ENCODE results near the gene MYO18A.
"Not testable (repeated sequence)": the region's sequence is repeated elsewhere in the genome, so short reads cannot be mapped to it uniquely, and the experiment has no call there.

MYO18A gene

DNA sequence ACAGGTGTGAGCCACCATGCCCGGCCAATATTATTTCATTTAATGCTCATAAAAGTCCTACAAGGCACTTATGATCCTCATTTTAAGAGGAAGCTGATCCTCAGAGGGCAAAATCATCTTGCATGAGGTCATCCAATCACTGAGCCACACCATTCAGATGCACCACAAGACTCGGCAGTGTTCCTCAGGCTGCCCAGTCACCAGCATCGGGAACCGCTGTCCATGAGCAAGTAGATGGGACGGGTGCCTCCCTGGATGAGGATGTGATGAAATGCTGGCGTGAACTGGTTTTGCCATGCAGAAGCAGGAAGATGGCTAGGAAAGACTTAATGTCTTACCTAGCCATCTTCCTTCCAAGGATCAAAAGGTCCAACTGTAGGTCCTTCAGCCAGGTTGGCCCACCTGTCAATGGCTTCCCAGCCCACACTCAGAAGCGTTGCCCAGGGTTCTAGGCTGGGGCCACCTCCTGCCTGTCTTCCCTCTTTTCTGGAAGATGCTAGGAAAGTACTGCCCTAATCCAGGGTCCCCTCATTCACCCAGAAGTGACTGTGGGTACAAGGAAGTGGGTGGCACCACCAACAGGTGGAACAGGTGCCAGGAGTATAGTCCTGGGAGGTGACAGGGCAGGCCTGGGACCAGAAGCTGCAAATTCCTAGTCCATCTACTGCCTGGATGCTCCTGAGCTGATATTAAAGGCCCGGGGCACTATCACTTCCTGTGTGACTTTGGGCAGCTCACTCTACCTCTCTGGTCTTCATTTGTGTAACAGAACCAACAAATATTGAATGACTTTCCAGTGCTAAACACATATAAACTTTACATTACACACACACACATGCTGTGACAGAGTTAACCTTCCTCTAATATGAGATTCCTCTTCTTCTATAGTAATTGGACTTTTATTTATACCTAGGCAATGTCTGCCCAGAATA, 34.3 kb upstream of the MYO18A start:
- H3K27me3 ChIP-seq (ENCODE audit: control insufficient read depth, insufficient read depth, low read length, poor library complexity, severe bottlenecking): no peaks in the 10 kb centered on the region
- WGBS, 2 experiments: 94% methylated on average over 8 of the region's 8 CpGs
- no peak overlapping the region for H3K27ac ChIP-seq (ENCODE audit: insufficient read depth, low read depth, low read length, poor library complexity, severe bottlenecking)
- H3K4me1 ChIP-seq (ENCODE audit: control insufficient read depth, insufficient read depth, low read length): peaks cover 7% of the 10 kb centered on the region
- no peaks in the 10 kb centered on the region for H3K36me3 ChIP-seq (ENCODE audit: control insufficient read depth, insufficient read depth, low read length)
- H3K9me3 ChIP-seq (ENCODE audit: control insufficient read depth, low read length): no peaks in the 10 kb centered on the region
- no peak overlapping the region for H3K4me3 ChIP-seq (ENCODE audit: insufficient read depth, low read depth, low read length)

DNA sequence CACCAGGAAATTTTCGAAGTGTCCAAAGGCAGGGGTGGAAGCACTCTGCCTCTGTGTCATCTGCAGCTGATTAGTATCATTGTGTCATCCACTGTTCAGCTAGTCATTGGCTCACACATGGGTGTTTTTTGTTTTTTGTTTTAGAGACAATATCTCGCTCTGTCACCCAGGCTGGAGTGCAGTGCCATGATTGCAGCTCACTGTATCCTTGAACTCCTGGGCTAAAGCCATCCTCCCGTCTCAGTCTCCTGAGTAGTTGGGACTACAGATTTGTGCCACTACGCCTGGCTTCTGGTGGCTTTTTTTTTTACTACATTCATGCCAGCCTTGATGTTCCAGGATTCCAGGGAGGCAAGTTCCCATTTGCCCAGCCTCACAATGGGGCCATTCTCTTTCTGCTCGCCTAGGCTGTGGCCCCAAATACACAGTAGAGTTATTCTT, 32.5 kb upstream of the MYO18A start:
- WGBS, 2 experiments: 91 to 93% methylated on average over 5 of the region's 5 CpGs

DNA sequence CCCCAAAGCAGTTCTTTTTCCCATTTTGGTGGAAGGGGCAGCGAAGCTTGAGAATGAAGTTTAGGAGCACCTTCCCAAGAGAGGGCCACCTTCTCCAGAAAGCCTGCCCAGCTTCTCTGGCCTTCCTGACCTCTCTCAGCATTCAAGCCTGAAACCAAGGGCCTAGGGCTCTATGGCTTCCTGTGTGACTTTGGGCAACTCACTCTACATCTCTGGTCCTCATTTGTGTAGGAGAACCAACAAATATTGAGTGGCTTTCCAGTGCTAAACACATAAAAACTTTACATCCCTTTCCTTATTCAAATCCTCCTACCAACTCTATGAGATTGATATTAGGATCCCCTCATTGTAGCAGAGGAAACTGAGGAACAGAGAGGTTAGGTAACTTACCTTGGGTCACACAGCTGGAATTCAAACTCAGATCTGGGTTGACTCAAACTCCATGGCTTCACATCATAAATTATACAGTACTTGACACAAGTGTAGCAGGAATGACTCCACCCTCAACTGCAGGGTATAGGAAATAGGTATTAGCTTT, 32.0 kb upstream of the MYO18A start:
- no peaks in the 10 kb centered on the region for H3K36me3 ChIP-seq (ENCODE audit: control insufficient read depth, insufficient read depth, low read length)
- H3K4me3 ChIP-seq (ENCODE audit: insufficient read depth, low read depth, low read length): no peak overlapping the region
- H3K4me1 ChIP-seq (ENCODE audit: control insufficient read depth, insufficient read depth, low read length): peaks cover 15% of the 10 kb centered on the region
- no peak overlapping the region for H3K27ac ChIP-seq (ENCODE audit: insufficient read depth, low read depth, low read length, poor library complexity, severe bottlenecking)
- no peaks in the 10 kb centered on the region for H3K9me3 ChIP-seq (ENCODE audit: control insufficient read depth, low read length)
- 98 to 100% methylated on average over 1 of the region's 1 CpG for whole genome bisulfite sequencing, 2 experiments
- H3K27me3 ChIP-seq (ENCODE audit: control insufficient read depth, insufficient read depth, low read length, poor library complexity, severe bottlenecking): no peaks in the 10 kb centered on the region

More for the DNA sequence above, 32.5 kb upstream of the MYO18A start:
- Histone ChIP-seq H3K27me3 (ENCODE audit: control insufficient read depth, insufficient read depth, low read length, poor library complexity, severe bottlenecking) (no peaks in the 10 kb centered on the region), H3K4me3 (ENCODE audit: insufficient read depth, low read depth, low read length) (no peak overlapping the region), H3K27ac (ENCODE audit: insufficient read depth, low read depth, low read length, poor library complexity, severe bottlenecking) (no peak overlapping the region), H3K36me3 (ENCODE audit: control insufficient read depth, insufficient read depth, low read length) (no peaks in the 10 kb centered on the region), H3K9me3 (ENCODE audit: control insufficient read depth, low read length) (no peaks in the 10 kb centered on the region), H3K4me1 (ENCODE audit: control insufficient read depth, insufficient read depth, low read length) (peaks cover 15% of the 10 kb centered on the region)

DNA sequence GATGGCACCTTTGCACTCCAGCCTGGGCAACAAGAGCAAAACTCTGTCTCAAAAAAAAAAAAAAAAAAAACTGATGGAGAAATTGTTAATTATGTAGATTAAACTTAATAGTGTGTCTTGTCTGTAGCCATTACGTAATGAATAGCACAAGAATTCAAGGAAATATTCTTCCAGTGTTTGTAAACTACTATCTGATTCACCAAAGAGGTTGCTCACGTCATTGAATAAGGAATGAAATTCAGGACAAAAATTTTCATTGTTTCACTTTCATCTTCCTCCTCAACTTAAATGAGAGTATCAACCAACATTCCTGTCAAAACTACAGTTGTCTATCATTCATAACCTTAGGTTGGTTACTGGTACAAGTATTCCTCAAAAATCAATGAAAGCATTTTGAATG, 30.7 kb upstream of the MYO18A start:
- 96 to 98% methylated on average over 2 of the region's 2 CpGs for WGBS, 2 experiments
- Histone ChIP-seq H3K36me3 (ENCODE audit: control insufficient read depth, insufficient read depth, low read length) (no peaks in the 10 kb centered on the region), H3K9me3 (ENCODE audit: control insufficient read depth, low read length) (no peaks in the 10 kb centered on the region), H3K4me3 (ENCODE audit: insufficient read depth, low read depth, low read length) (no peak overlapping the region), H3K27me3 (ENCODE audit: control insufficient read depth, insufficient read depth, low read length, poor library complexity, severe bottlenecking) (no peaks in the 10 kb centered on the region), H3K27ac (ENCODE audit: insufficient read depth, low read depth, low read length, poor library complexity, severe bottlenecking) (no peak overlapping the region), H3K4me1 (ENCODE audit: control insufficient read depth, insufficient read depth, low read length) (peaks cover 15% of the 10 kb centered on the region)

DNA sequence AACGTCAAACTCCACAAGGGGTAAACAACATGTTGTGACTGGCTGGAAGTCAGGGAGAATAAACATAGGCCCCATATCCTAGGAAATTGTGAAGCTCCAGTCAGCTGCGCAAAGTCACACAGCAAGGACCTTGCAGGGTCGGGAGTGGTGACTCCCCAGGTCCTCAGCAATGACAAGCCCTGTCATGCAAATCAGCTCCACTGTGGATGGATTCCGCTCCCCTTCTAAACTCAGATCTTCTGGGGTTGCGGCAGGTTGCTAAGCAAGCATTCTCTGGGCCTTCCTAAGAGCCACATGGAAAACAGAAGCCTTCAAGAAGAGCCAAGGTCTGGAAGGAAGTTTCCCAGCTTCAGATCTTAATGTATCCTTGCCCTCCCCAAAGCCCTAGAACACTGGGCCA, 28.9 kb upstream of the MYO18A start:
- no peak overlapping the region for H3K4me3 ChIP-seq (ENCODE audit: insufficient read depth, low read depth, low read length)
- H3K4me1 ChIP-seq (ENCODE audit: control insufficient read depth, insufficient read depth, low read length): peaks cover 15% of the 10 kb centered on the region
- WGBS, 2 experiments: 80 to 82% methylated on average over 5 of the region's 5 CpGs
- no peaks in the 10 kb centered on the region for H3K36me3 ChIP-seq (ENCODE audit: control insufficient read depth, insufficient read depth, low read length)
- no peaks in the 10 kb centered on the region for H3K9me3 ChIP-seq (ENCODE audit: control insufficient read depth, low read length)
- no peaks in the 10 kb centered on the region for H3K27me3 ChIP-seq (ENCODE audit: control insufficient read depth, insufficient read depth, low read length, poor library complexity, severe bottlenecking)
- no peak overlapping the region for H3K27ac ChIP-seq (ENCODE audit: insufficient read depth, low read depth, low read length, poor library complexity, severe bottlenecking)

DNA sequence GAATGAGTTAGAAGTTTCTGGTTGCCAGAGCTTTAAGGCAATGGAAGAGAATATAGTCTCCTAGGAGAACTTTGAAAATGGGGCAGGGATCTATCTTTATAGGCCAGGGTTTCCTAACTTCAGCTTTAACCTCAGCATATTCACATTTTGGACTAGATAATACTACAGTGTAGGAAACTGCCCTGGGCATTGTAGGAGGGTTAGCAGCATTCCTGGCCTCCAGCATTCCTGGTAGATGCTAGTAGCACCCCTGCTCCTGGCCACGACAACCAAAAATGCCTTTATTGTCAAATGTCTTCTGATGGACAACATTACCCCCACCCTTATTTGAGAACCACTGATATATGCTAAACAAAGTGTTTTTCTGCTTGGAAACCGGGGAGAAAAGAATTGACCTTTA, 27.8 kb upstream of the MYO18A start:
- no peaks in the 10 kb centered on the region for H3K27me3 ChIP-seq (ENCODE audit: control insufficient read depth, insufficient read depth, low read length, poor library complexity, severe bottlenecking)
- no peaks in the 10 kb centered on the region for H3K9me3 ChIP-seq (ENCODE audit: control insufficient read depth, low read length)
- no peaks in the 10 kb centered on the region for H3K36me3 ChIP-seq (ENCODE audit: control insufficient read depth, insufficient read depth, low read length)
- H3K27ac ChIP-seq (ENCODE audit: insufficient read depth, low read depth, low read length, poor library complexity, severe bottlenecking): no peak overlapping the region
- H3K4me1 ChIP-seq (ENCODE audit: control insufficient read depth, insufficient read depth, low read length): peaks cover 15% of the 10 kb centered on the region
- no peak overlapping the region for H3K4me3 ChIP-seq (ENCODE audit: insufficient read depth, low read depth, low read length)
- 76 to 84% methylated on average over 2 of the region's 2 CpGs for WGBS, 2 experiments

DNA sequence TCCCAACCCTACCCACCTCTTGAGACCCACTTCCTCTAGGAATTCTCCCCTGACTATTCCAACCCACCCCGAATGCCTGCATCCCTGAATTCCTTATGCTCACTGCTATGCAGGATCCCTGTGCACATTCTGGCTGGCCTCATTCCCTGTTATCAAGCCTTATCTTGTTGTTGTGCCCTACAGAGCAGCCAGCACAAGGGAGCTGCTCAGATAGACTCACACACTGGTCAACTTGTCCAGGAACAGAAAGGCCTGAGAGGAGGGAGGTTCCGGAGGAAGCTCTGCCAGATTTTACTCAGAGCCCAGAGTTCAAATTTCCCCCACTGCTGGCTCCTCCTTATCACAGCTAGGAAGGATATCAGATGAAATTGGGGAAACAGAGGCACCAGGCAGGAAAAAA, 24.8 kb upstream of the MYO18A start:
- no peak overlapping the region for H3K4me3 ChIP-seq (ENCODE audit: insufficient read depth, low read depth, low read length)
- WGBS, 2 experiments: 88 to 90% methylated on average over 2 of the region's 2 CpGs
- no peaks in the 10 kb centered on the region for H3K36me3 ChIP-seq (ENCODE audit: control insufficient read depth, insufficient read depth, low read length)
- H3K27me3 ChIP-seq (ENCODE audit: control insufficient read depth, insufficient read depth, low read length, poor library complexity, severe bottlenecking): no peaks in the 10 kb centered on the region
- H3K9me3 ChIP-seq (ENCODE audit: control insufficient read depth, low read length): no peaks in the 10 kb centered on the region
- peaks cover 8% of the 10 kb centered on the region for H3K4me1 ChIP-seq (ENCODE audit: control insufficient read depth, insufficient read depth, low read length)
- no peak overlapping the region for H3K27ac ChIP-seq (ENCODE audit: insufficient read depth, low read depth, low read length, poor library complexity, severe bottlenecking)

DNA sequence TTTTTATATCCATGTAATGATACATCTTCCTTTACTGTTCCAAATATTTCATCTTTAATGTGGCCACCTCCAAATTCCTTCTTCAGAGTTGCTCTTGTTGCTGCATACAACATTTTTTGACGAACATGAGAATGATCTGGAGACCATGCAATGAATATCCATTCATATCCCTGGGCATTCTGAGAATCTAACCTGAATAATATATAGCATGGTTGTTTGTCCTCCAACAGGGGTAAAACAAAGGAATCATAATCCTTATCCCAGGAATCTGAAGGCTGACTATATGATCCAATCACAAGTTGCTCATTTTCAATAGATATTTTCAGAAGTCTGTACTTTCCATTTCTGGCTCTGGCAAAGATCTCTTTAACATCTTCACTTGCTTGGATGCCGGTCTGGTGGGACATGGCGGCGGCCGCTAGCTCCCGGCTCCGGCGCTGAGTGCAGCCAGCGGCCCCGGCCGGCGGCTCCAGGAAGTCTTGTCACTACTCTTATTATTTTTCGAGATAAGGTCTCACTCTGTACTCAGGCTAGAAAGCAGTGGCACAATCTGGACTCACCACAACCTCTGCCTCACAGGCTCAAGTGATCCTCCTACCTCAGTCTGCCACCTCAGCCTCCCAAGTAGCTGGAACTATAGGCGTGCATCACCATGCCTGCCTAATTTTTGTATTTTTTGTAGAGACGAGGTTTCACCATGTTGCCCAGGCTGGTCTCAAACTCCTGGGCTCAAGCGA, 24.0 kb upstream of the MYO18A start:
- WGBS, 2 experiments: 93 to 95% methylated on average over 16 of the region's 16 CpGs
- H3K27me3 ChIP-seq (ENCODE audit: control insufficient read depth, insufficient read depth, low read length, poor library complexity, severe bottlenecking); H3K27ac ChIP-seq (ENCODE audit: insufficient read depth, low read depth, low read length, poor library complexity, severe bottlenecking); H3K4me1 ChIP-seq (ENCODE audit: control insufficient read depth, insufficient read depth, low read length); H3K4me3 ChIP-seq (ENCODE audit: insufficient read depth, low read depth, low read length); H3K36me3 ChIP-seq (ENCODE audit: control insufficient read depth, insufficient read depth, low read length); H3K9me3 ChIP-seq (ENCODE audit: control insufficient read depth, low read length): not testable (repeated sequence)

DNA sequence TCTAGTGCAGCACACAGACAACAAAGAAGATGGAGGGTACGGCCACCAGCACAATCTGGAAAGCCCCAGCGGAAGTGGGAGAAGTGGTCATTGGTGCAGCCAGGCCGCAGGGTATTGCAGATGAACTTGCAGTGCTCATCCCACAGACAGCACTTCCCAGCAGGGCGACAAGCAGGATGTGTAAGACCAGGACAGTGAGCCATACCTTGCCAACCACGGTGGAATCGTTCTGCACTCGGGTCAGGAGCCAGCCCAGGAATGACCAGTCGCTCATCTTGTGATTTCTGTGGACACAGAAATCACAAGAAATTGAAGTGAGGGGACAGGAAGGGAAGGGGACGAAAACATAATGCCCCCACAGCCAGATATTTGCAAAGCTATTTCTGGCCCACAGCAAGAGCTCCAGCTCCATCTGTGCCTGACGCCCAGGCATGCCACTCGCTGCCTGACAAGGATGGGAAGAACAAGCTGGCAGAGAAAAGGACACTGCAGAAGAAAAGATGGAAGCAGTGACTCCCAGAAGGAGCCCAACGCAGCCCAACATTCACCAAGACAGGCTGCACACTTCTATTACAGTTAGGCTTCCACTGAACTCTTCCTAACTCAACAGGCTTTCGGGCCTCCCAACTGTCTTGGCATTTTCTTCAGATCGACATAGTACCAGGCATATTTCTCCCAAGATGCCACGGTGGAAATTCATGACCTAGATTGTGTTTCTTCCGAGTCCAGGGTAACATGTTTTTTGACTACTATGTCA, 17.5 kb upstream of the MYO18A start:
- Histone ChIP-seq H3K4me3 (ENCODE audit: insufficient read depth, low read depth, low read length) (no peak overlapping the region), H3K36me3 (ENCODE audit: control insufficient read depth, insufficient read depth, low read length) (no peaks in the 10 kb centered on the region), H3K4me1 (ENCODE audit: control insufficient read depth, insufficient read depth, low read length) (peaks cover 15% of the 10 kb centered on the region), H3K9me3 (ENCODE audit: control insufficient read depth, low read length) (no peaks in the 10 kb centered on the region), H3K27ac (ENCODE audit: insufficient read depth, low read depth, low read length, poor library complexity, severe bottlenecking) (no peak overlapping the region), H3K27me3 (ENCODE audit: control insufficient read depth, insufficient read depth, low read length, poor library complexity, severe bottlenecking) (no peaks in the 10 kb centered on the region)
- 89 to 93% methylated on average over 16 of the region's 16 CpGs for WGBS, 2 experiments

All from ectodermal cell (in vitro differentiated cells).